NCI-H774 (cell line): ENCODE results near the gene ASS1.
A peak's percentile ranks its signal among the peaks of the same experiment; 100 is the strongest.

Experiments
- DNase-seq: peaks from one replicate; lab custom pipeline; 2025; lab: John Stamatoyannopoulos, UW

The ASS1 gene

DNA sequence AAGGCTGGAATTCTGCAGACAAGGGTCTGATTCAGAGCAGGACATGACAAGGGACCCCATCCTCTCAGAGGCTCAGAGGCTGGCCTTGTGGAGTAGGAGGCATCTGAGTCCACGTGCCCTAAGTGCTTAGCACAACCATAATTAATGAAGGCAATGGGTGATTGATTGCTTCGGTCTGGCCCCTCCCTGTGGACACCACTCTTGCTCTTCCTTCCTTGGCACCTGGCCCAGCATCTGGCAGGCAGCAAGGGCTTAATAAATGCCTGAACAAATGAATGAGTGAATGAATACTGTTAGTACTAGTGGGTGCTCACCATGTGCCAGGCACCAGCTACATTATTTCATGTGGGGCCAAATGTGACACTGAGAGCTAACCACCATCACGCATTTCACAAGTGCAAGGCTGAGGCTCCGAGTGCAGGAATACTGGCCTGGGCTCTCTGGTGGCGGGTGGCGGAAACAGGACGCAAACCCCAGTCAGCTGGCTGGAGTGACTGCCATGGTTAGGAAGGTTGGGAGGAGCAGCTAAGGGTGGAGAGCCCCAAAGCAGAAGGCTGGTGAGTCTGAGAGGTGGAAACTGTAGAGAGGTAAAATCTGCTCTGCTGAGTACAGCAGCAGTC is 53.6 kb downstream of the ASS1 start:
- DNase-seq = peak; percentile 27

DNA sequence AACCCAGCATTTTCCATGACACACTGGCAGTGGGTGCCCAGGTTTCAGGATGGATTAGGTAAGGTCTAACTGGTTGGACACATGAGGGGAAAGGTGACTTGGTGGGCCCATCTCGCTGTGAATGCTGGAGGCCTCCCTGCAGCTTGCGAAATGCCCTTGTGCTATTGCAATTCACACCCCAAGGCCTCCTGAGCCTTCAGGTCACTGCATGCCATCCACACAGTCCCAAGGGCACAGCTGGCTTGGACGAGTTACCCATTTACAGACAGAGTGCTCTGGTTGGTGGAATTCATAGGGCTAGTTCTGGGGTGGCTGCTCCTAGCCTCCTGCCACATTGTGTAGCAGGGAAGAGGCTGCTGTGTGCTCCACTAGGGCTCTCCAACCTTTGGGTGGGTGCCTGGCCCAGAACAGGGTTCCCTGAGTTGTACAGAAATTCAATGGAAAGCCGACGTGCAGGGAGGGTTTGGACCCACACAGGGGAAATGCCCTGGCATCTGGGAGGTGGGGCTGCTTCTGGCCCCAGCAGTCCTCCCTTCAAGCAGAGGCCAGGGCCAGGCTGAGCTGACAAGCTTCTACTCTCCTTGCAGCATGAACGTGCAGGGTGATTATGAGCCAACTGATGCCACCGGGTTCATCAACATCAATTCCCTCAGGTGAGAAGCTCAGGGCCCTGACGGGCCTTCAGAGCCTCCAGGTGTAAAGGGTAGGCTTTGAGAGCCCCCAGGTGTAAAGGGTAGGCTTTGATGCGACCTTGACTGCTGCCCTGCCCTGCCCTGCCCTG is 54.3 kb downstream of the ASS1 start:
- DNase-seq = no peak

DNA sequence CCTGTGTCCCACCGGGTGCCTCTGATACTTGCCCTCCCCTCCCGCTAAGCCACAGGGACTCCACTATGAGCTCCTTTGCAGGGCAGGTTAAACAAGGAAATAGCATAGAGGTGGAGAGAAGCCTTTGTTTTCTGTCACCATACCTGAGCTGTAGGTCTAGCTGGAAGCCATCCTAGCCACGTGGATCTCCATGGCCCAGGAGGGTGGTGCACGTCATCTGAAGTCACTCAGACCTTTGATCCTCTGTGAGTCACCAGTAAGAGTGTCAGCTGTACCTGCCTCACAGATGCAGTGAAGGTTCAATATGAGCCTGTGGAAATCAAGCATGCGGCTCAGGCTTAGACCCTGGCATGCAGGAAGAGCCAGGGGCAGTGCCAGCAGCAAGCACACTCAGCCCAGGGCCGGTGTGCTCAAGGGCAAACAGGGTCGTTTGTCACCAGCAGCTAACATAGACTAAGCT is 55.1 kb downstream of the ASS1 start:
- peak; percentile 35 for DNase-seq

DNA sequence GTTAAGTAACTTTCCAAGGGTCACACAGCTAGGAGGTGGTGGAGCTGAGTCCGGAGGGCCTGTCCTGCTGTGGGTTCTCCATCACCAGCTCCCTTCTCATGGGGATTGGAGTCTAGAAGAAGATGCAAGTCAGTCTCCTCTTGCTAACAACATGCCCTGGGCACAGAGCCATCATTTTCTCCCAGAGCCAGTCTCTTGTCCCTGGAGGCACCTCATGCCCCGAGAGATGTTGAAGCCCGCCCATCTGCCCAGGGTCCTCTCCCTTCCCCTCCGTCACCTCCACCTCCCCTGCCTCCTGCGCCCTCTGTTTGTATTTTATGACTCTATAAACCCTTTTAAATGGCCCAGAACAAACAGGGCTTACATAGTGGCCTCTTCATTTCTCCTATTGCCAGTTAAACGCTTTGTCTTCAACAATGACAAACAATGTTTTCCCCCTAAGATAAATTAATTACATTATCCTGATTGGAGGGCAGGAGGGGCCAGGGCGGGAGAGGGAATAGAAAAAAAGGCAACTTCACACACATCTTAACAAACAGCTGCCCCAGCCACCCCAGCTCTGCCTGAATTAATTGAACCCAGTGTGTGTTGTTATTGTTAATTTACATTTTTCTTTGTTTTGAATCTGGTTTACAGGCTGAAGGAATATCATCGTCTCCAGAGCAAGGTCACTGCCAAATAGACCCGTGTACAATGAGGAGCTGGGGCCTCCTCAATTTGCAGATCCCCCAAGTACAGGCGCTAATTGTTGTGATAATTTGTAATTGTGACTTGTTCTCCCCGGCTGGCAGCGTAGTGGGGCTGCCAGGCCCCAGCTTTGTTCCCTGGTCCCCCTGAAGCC is 55.8 kb downstream of the ASS1 start:
- peak; percentile 81 for DNase-seq

DNA sequence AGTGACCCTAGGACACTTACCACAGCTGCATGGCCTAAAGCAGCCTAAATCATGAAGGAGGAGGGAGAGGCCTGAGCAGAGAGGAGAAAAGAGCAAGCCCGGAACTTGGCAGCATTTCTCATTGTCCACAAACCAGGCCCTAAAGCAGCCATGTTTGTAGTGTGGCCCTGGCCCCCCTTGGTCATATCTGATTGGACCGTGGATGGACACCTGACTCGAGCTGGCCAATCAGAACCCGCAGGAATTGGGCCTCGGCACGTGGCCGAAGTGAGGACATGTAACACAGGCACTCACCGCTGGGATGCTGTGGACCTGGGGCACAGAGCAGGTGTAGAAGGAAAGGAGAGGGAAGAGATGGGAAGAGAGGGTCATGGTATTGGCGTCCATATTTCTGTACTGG is 56.9 kb downstream of the ASS1 start:
- no peak for DNase-seq

DNA sequence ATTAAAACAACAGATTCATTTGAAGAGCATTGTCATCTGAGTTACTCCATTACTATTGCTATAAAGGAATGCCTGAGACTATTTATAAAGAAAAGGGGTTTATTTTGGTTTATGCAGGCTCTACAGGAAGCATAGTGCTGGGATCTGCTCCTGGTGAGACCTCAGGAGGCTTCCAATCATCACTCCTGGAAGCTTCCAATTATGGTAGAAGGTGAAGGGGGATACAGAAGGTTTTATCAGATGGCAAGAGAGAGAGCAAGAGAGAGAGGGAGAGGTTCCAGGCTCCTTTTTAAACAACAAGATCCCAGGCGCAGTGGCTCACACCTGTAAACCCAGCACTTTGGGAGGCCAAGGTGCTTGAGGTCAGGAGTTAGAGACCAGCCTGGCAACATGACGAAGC is 63.5 kb downstream of the ASS1 start:
- no peak for DNase-seq

DNA sequence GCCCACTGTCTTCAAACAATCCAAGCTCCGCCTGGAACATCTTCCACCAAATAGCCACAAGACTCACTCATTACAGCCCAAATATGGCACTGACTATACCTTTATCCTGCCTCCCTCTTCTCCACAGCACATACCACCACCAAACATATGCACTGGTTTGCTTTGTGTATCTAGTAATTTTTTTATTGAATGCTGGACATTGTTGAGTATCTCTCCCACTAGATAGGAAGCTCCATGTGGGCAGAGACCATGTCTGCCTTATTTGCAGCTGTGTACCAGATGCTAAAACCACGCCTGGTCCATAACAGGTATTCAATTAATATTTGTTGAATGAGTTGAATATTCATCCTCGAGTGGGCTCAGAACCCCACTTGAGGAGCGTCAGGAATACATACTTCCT is 67.4 kb downstream of the ASS1 start:
- DNase-seq = no peak

DNA sequence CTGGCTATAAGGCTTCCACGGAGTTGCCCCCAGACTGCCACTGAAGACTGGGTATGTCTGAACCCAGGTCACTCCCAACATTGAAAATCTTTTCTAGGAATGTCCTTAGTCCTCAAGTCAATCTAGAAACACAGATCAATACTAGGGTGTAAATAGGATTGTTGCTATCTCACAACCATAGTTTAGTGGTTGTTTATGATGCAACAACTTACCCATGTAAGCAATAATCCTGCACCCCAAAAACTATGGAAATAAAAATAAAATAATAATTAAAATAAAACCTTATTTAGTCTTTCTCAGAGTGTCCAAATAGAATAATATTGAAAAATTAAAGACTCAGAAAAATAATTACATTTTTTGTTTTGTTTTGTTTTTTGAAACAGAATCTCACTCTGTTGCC is 68.3 kb downstream of the ASS1 start:
- no peak for DNase-seq

DNA sequence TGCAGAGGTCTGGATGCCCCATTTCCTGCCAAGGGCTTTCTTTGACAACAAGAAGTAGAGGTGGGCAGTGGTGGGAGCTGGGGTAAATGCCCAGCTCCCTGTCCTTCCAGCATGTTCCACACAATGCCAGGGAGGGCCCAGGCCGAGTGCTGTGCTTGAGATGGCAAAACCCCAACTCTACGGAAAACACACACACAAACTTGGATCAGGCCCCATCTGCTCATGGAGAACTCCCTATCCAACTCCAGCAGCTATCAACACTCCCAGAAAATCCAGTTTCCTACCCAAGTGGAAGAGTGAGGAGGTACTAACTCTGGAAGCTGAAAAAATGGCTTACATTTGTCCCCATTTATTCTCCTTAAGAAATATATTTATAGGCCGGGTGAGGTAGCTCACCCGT is 73.5 kb downstream of the ASS1 start:
- DNase-seq = no peak

DNA sequence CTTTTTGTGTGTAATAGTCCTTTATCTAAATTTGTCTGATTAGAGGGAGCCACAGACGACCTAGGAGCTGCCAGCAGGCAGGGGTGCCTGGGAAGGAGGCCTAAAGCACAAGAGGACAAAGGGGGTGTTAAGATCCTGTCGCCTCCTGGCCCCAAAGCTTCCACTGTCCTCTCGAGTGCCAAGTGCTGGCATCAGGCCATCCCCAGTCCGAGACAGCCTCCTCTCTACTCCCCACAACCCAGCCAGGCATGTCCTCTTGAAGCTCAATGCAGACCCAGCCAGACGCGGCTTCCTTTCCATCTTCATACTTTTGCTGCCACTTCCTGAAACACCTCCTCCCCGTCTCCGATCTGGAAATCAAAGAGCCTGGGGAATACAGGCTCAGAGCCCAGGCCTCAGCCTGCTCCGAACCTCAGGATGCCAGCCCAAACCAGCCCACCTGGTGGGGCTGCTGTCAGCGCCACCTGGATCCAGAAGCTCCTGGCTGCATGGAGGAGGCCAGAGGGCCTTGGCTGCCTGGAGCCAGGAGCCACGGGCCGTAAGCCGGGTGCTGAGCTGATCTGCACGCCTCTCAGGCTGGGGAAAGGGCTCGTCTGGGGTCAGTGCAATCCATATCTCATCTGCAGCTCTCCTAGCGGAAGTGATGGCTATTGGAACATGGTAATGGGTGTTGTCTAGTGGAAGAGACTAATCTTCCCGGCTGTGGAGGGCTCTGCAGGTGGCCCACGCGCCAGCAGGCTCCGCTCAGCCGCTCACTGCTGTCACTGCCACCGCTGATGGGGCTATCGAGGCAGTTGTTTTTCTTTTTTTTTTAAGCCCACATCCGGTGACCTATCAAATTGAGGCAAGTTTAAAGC is 74.4 kb downstream of the ASS1 start:
- no peak for DNase-seq

DNA sequence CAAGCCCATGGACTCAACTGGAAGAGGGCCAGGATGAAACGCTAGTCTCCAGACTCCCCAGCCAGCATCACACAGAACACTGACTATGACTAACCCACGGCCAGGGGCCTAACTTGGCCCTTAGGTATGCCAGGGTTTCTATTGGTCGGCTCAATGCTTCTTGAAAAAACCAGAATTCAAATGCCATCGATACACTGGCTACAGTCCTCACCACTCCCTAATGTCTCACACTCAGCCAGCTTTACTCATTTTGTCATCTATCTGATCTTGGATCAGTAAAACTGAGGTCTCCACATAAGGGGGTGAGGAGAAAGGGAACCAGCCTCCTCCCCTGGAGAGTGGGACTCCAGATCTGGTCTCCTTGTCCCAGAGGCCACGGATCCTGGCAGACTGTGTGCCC is 75.2 kb downstream of the ASS1 start:
- no peak for DNase-seq

DNA sequence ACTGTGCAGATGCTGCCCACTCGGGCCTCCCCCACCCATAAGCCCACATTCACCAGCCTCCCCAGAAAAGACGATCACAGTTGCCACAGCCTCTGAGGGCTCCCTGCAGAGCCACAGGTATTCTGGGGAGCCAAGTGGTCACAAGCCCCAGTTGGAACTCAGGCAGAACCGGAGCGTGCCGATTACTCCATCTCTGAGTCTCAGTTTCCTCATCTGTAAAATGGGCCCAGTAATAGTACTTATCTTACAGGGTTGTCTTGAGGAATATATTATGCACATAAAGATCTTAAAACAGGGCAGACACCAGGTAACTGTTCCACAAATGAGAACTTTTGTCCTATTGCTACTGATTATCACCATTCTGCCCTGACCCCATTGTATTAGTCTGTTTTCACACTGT is 77.0 kb downstream of the ASS1 start:
- no peak for DNase-seq

DNA sequence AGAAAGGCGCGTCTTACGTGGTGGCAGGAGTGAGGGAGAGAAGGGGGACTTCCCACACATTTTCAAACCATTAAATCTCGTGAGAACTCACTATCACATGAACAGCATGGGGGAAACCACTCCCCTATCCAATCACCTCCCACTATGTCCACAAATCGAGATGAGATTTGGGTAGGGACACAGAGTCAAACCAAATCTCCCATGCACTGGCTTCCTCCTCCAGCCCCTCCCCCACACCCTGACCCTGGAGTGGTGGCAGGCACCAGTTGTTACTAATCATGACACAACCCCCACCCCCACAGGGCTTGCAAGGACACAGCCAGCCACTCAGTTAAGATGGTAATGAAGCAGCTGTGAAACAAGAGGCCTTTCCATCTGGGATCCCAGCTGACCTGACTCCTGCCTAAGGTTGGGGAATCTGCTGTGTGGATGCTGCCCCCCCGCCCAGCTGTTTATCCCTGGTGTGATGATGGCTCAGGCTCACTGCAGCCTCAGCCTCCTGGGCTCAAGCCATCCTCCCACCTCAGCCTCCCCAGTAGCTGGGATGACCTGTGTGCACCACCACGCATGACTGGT is 77.6 kb downstream of the ASS1 start:
- DNase-seq = no peak

DNA sequence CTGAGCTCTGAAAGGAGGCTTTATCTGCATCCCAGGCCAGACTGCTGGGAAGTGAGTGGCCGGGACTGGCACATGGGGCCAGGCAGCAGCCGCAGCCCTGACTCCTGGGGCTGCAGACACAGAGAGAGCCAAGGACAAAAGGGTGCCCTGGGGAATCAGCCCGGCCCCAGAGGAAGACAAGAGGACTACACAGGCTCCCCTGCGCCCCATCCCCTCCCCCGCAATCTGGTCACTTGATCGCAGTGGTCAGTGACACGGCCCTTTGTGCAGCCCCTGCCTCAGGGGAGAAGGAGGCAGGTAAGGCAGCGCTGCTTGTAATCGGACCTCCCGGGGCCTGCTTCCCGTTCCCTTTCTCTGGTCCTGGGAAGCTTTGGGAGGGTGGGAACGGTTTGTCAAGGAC is 79.2 kb downstream of the ASS1 start:
- DNase-seq = no peak

DNA sequence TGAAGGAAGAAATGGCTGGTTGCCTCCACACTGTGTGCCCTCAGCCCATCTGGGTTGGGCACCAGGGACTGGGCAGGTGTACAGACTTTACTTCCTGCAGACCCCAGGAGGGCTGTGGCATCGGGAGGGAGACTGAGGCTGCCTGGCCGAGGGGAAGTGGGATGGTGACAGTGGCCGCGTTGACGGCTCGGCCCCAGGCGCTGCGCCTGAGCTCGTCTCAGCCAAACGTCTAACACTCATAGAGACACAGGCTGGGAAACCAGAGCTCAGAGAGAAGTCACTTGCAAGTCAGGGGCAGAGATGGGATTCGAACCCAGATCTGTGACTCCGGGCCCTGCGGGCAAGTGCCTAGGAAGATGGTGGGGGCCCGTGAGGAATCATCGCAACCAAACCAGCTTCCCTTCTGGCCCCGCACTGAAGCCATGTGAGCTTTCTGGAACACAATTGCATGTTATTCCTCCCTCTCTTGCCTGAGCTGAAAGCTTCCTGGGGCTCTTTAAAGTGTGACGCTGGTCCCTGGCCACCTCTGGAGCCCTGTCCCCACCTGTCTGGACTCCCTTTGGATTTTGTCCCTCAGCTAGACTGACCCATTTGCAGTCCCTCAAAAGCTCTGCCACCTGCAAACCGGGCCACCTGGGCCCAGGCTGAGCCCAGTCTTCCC is 81.6 kb downstream of the ASS1 start:
- no peak for DNase-seq

DNA sequence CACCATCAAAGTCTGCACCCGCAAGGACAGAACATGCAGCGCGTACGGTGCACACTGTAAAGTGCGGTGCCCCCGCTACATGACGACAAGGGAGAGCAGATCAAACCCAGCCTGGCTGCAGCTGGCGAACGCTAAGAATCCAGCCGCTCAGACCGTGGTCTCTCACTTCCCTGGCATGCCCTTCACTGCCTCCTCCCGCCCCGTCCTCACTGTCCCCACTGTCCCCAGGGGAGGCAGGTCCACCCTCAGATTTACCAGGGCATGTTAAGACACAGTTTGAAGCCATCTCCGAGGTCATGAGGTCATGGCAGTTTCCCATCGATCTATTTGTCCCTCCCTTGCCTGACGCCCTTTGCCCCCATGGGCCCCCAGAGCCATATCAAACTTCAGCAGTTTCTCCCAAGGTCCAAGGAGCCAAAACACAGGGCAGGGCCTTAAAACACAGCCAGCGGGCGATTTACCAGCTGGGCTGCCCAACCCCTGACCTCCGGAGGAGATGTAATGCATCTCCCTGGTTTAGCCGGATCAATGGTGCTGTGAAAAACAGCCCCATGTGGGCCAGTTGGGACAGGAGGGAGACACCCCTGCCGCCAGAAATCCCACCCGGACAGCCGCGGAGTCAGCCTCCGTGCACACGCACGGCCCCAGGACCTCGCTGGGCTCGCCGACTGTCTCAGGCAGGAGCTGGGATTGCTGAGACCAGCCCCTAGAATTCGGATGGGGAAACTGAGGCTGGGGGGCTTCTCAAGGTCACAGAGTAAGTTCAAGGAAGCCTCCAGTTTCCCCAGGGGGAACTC is 82.3 kb downstream of the ASS1 start:
- no peak for DNase-seq

DNA sequence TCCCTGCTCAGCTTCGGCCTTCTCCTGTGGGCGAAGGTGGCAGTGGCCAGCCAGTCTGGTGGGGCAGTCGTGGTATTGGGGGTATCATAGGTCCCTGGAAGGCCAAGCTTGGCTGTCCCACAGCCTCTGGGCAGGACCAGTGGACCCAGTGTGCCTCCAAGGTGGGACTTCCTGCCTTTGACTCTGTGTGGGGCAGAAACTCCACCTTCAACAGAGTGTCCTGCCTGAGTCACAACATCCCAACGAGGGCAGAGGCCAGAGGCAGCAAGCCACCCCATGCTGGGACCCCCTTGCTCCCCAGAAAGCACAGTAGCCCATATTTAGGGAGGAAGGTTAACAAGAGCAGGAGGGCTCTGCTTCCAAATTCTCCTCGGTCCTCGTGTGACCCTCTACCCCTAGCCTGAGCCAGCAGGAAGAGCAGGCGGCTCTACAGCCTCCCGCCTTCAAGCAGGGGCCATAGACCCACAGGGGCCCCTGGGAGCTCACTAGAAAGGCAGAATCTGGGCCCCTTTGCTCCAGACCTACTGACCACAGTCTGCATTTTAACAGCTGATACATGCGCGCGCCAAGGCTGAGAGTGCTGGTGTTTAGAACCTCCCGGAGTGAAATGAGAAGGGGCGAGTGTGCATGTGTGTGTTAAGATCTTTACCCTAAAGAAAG is 83.0 kb downstream of the ASS1 start:
- DNase-seq = no peak

DNA sequence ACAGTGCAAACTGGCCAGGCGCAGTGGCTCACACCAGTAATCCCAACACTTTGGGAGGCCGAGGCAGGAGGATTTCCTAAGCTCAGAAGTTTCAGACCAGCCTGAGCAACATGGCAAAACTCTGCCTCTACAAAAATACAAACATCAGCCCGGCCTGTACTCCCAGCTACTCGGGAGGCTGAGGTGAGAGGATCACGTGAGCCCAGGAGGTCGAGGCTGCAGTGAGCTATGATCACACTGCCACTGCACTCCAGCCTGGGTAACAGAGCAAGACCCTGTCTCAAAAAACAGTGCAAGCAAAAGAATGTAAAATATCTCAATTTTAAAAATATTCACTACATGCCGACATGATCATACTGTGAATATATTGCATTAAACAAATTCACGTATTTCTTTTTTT is 83.9 kb downstream of the ASS1 start:
- no peak for DNase-seq

DNA sequence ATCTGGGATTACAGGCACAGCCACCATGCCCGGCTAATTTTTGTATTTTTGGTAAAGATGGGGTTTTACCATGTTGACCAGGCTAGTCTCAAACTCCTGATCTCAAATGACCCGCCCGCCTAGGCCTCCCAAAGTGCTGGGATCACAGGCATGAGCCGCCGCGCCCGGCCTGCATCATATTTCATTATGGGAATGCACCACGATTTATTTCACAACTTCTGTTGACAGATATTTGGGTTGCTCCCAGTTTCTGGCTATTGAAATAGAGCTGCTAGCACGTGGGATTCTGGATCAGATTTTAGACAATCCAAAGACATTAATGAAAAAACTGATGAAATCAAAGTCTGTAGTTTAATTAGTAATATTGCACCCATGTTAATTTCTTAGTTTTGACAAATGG is 86.2 kb downstream of the ASS1 start:
- DNase-seq = no peak

DNA sequence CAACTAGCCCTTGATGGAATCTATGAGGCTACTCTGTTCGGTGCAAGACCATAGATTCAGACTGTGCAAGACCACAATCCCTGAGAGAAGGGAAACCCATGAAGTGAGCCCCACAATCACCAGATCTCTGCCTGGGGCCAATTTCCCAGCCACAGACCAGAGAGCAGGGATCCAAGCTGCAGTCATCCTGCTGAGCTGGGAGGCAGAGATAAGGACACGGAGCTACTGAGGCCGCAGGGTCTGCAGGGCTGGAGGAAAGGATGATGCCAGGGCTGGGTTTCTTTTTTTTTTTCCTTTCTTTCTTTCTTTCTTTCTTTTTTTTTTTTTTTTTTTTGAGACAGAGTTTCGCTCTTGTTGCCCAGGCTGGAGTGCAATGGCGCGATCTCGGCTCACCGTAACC is 86.9 kb downstream of the ASS1 start:
- DNase-seq = no peak
